GM12801 (cell line): ENCODE results near the gene JADE3.

Source experiments
- TF ChIP-seq, protein P1 (sequence below): IDR thresholded peaks from one replicate; pipeline ENCODE4 v1.5.1; 2011; ENCODE audit warnings: control low read depth; ENCODE audit not compliant: insufficient read length; ENCODE audit errors: extremely low read depth

JADE3 gene

GRCh38 chrX:46929439-46930261 is 17.4 kb downstream of the JADE3 start:
- TF ChIP-seq, protein P1, sequence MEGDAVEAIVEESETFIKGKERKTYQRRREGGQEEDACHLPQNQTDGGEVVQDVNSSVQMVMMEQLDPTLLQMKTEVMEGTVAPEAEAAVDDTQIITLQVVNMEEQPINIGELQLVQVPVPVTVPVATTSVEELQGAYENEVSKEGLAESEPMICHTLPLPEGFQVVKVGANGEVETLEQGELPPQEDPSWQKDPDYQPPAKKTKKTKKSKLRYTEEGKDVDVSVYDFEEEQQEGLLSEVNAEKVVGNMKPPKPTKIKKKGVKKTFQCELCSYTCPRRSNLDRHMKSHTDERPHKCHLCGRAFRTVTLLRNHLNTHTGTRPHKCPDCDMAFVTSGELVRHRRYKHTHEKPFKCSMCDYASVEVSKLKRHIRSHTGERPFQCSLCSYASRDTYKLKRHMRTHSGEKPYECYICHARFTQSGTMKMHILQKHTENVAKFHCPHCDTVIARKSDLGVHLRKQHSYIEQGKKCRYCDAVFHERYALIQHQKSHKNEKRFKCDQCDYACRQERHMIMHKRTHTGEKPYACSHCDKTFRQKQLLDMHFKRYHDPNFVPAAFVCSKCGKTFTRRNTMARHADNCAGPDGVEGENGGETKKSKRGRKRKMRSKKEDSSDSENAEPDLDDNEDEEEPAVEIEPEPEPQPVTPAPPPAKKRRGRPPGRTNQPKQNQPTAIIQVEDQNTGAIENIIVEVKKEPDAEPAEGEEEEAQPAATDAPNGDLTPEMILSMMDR: no peak

GRCh38 chrX:46935295-46935694 is 23.1 kb downstream of the JADE3 start:
- TF ChIP-seq, protein P1: no peak

GRCh38 chrX:46938589-46938988 is 26.4 kb downstream of the JADE3 start:
- TF ChIP-seq, protein P1: no peak

- TF ChIP-seq, protein P1: no peak
These were observed 29.1 kb downstream of the JADE3 start for GRCh38 chrX:46941341-46941740.

DNA sequence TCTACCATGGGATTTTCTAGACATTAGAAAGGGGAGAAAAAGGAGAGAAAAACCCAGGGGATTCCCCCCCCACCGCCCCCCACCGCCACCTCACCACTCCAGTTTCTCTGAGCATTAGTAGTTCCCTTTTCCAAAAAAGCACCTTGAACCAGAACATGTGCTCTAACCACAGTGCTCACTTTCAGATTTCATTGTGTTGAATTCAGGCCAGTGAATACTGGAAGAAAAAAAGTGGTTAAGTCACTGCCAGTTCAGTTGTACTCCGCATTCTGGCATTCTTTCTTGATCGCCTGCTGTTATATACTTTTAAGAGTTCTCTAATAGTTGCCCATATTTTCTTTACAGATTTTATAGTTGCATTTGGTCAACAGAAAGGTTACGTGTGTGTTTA is 40.9 kb downstream of the JADE3 start:
- TF ChIP-seq, protein P1: no peak

DNA sequence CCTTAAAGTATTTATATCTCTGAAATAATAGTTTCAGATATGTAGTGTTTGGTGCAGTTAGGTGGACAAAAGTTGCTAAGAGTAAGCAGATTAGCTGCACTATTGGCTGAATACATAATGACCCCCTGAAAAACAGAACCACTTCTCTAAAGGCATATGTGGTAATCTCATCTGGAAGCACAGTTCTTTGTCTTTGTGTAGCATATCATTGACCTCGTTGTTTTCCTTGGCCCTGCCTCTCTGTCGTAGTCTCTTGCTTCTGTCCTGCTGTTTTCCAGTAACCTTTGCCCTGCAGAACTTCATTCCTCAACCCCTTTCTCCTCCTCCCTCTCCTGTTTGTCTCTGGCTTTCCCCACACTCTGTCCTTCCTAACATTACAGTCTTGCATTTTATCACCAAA is 41.4 kb downstream of the JADE3 start:
- TF ChIP-seq, protein P1: no peak

GRCh38 chrX:46954716-46955115 is 42.5 kb downstream of the JADE3 start:
- TF ChIP-seq, protein P1: no peak
